ENCODE data around the gene BTBD19.

- no peak for TF ChIP-seq CTCF (IDR thresholded peaks at IDR 0.05)
- no peak for TF ChIP-seq POLR2A (IDR thresholded peaks at IDR 0.05)
Measured at GRCh38 chr1:44802306-44803061, 5.8 kb upstream of the BTBD19 start.

Measured in body of pancreas (tissue), 4 donors.